Activated CD4-positive, alpha-beta T cell treated with anti-CD3 and anti-CD28 coated beads for 36 hours (primary cell): ENCODE data around the gene RABGGTA. TPM values are rescaled to one million over a fixed set of nuclear protein-coding genes. Genes with fewer than 3 reads are reported as not detected.

Source experiments
- ATAC-seq: fragments of 200-7000 bp; cut with Tn5 transposase; one replicate; pipeline ENCODE4 v1.10.0; 2021; ENCODE audit warnings: mild to moderate bottlenecking, moderate library complexity
- CTCF ChIA-PET: fragments of 350-600 bp; sonication (Branson Sonifier 250); formaldehyde crosslinking; loops from one replicate; lab custom pipeline; 2021; ENCODE audit warnings: antibody characterized with exemption; lab: Charles Lee
- POLR2A ChIA-PET: fragments of 350-600 bp; sonication (Branson Sonifier 250); formaldehyde crosslinking; loops from one replicate; lab custom pipeline; 2021; ENCODE audit warnings: antibody characterized with exemption, inconsistent platforms; lab: Charles Lee
- DNase-seq: peaks from one replicate; pipeline ENCODE4 v3.0.0-alpha.2; 2020
- H3K27ac Mint-ChIP-seq: one replicate; pipeline ENCODE4 v1.8.0; 2021; ENCODE audit warnings: mixed read lengths
- H3K27me3 Mint-ChIP-seq: one replicate; pipeline ENCODE4 v1.8.0; 2021; ENCODE audit warnings: mixed read lengths
- H3K36me3 Mint-ChIP-seq: one replicate; pipeline ENCODE4 v1.8.0; 2021; ENCODE audit warnings: low read depth, mixed read lengths
- H3K4me1 Mint-ChIP-seq: one replicate; pipeline ENCODE4 v1.8.0; 2021; ENCODE audit warnings: mixed read lengths
- H3K4me3 Mint-ChIP-seq: one replicate; pipeline ENCODE4 v1.8.0; 2021; ENCODE audit warnings: mild to moderate bottlenecking, moderate library complexity, mixed read lengths
- H3K9me3 Mint-ChIP-seq: one replicate; pipeline ENCODE4 v1.8.0; 2021; ENCODE audit warnings: low read depth, mixed read lengths
- intact Hi-C, 2 experiments: fragments of 100-400 bp; cut with DNase I in 1 of 2; cut with micrococcal nuclease in 1 of 2; formaldehyde crosslinking; loops; one replicate each; pipeline versions ENCODE4 v1.14.2 to v1.15.1; 2022 to 2024; cut with DNase I, micrococcal nuclease
- total RNA-seq, 2 experiments: library from RNA; stranded (reverse); gene quantifications; one replicate each; pipeline ENCODE4 v1.2.3, GENCODE V29; 2021

The RABGGTA gene
- total RNA-seq, 2 experiments from 2014 or later: 52.1 to 56.0 TPM

DNA sequence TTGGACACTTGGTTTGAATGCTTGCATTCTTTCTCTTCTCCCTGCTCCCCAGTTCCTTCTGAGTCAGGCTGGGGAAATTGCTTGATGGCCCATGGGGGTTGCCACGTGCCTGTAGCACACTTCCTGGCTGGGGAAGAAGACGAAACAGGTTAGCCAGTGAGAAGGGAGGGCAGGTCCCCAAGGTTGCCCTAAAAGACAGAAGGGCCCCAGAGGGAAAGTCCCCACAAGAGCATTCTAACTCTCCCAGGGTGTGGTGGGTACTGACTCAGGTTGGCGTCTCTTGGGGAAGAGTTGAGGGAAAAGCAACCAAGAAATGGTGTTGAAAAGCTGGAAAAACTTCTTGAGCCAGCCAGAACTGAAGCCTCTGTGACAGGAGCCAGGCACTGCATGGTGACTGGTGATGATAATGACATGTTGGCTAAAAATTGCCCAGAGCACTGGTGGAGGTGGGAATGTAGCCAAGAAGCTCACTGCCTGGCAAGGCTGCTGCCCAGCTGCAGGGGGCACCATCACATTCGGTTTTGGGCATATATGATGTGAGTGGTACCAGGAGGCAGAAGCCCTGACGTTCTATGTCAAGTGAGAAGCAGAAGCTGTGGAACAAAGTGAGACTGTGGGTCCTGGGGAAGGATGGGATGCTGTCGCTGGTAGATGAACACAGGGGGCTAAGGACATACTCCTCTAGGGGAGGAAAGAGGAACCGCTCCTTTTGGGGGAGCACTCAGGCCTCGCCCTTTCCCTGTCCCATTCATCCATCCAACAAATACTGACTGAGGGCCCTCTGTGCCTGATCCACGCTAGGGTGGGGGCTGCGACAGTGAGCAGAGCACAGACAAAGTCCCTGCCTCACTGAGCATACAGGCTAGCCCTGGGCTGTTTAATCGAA, 8.1 kb upstream of the RABGGTA start:
- intact Hi-C loops: loop anchor here (1.0 to 10.0 kb wide), 5 partner anchors 10 to 725 kb away; partner anchors contain the start of genes THTPA (in 1 of the 2) and ZFHX2 (in 1 of the 2)
- ChIA-PET CTCF (interaction anchor here (0.6 to 4.5 kb wide), 10 partner anchors 10 to 51 kb away, joined by 3 to 32 read pairs (median 6); partner anchors contain the start of genes CIDEB, LTB4R2 and TINF2), POLR2A (interaction anchor here (1.0 to 1.3 kb wide), 2 partner anchors 8 to 10 kb away, joined by 3 to 4 read pairs; partner anchors contain the start of gene RABGGTA)
- DNase-seq (peak; percentile 80), ATAC-seq (peak; percentile 90)
- Mint-ChIP-seq H3K4me3 (peak overlapping the region; percentile 34), H3K27me3 (no peaks in the 10 kb centered on the region), H3K36me3 (peaks cover 6% of the 10 kb centered on the region), H3K4me1 (peaks cover 52% of the 10 kb centered on the region), H3K9me3 (peaks cover 4% of the 10 kb centered on the region), H3K27ac (peak overlapping the region; percentile 89)

DNA sequence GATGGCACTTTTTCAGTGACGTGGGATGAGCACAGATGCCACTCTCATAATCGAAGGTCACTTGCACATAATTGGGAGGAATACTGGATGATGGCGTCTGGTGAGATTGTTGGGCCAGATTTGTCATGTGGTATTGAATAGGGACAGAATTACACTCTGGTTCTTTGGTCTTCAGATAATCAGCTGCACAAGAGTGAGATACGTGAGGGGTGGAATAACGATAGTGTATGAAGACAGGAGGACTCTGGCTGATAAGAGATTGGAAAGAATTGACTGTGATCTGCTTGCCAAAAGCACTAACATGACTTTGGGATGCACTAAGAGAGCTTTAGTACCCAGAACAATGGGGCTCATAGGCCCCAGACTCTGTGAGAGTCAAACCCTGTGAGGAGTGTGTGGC, 7.0 kb upstream of the RABGGTA start:
- H3K9me3 Mint-ChIP-seq: peaks cover 4% of the 10 kb centered on the region
- H3K27ac Mint-ChIP-seq: peak overlapping the region; percentile 89
- no peak for DNase-seq
- H3K4me1 Mint-ChIP-seq: peaks cover 63% of the 10 kb centered on the region
- ATAC-seq: no peak
- CTCF ChIA-PET: interaction anchor here (0.6 to 4.5 kb wide), 5 partner anchors 19 to 131 kb away, joined by 3 to 32 read pairs (median 22); partner anchors contain the start of genes CIDEB, LTB4R2, RNF31 and TINF2
- intact Hi-C loops: loop anchor here in 1 of 2 experiments (10.0 kb wide), 2 partner anchors 396 to 724 kb away; partner anchors contain the start of genes THTPA and ZFHX2
- peaks cover 6% of the 10 kb centered on the region for H3K36me3 Mint-ChIP-seq
- no peaks in the 10 kb centered on the region for H3K27me3 Mint-ChIP-seq
- no peak overlapping the region for H3K4me3 Mint-ChIP-seq
- POLR2A ChIA-PET: interaction anchor here (0.7 to 1.3 kb wide), 3 partner anchors 8 to 36 kb away, joined by 3 to 4 read pairs (median 4); partner anchors contain the start of gene TINF2

DNA sequence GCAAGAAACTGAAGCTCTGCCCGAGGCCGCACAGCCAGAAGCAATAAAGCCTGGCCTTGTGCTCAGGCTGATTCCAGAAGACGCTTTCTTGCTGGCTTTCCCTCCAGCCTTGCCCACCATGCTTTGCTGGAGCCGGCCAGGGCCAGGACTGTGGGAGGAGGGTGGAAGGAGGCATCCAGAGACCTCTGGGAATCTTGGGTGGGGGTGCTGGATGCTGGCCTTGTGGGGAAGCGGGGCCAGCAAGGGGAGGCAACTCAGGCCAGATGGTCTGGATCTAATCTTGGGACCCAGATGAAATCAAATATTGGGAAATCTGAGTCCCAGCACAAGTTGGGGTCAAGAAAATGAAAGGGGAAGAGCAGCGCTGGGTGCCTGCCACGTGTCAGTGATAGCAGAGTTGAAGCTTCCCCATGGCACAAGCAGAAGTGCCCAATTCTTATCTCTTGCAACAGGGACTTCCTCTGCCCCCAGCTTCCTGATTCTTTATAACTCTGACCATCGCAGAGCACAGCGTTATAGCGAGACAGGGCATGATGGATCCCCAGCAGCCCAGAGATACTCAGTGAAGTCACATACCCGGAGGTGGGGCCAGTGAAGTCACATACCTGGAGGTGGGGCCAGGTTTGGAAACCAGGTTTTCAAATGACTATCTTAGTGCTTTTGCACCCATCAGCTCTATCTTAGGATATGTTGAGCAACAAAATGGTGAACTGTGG, 6.4 kb upstream of the RABGGTA start:
- Mint-ChIP-seq H3K36me3 (peaks cover 7% of the 10 kb centered on the region), H3K27me3 (no peaks in the 10 kb centered on the region), H3K9me3 (peaks cover 4% of the 10 kb centered on the region), H3K4me1 (peaks cover 69% of the 10 kb centered on the region), H3K4me3 (no peak overlapping the region), H3K27ac (peak overlapping the region; percentile 89)
- DNase-seq: peak; percentile 69
- ATAC-seq: peak; percentile 18
- intact Hi-C loops: loop anchor here in 1 of 2 experiments (10.0 kb wide), 2 partner anchors 397 to 723 kb away; partner anchors contain the start of genes THTPA and ZFHX2
- CTCF ChIA-PET: interaction anchor here (0.6 to 4.5 kb wide), 5 partner anchors 20 to 130 kb away, joined by 3 to 32 read pairs (median 22); partner anchors contain the start of genes CIDEB, LTB4R2, RNF31 and TINF2
- POLR2A ChIA-PET: interaction anchor here (0.7 to 1.3 kb wide), 2 partner anchors 13 to 36 kb away, joined by 3 to 4 read pairs; partner anchors contain the start of gene TINF2

DNA sequence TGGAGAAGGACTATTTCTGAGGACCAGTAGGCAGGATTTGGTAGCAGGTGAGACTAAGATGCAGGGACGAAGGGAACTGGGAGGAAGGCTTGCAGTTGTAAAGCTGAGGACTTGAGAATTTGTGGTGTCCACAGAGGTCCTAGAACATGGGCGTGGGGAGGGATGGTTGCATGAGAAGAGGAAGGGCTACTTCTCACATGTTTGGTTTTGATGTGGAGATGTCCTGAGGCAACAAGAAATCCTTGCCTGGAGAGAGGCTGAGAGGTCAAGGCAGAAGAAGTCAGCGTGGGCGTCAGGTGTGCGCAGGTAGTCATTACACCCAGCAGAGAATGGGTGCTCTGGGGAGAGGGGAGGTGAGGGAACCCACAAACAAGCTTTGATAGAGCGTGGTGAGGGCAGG, 5.7 kb upstream of the RABGGTA start:
- Mint-ChIP-seq H3K4me3 (no peak overlapping the region), H3K27ac (peak overlapping the region; percentile 22), H3K36me3 (peaks cover 7% of the 10 kb centered on the region), H3K9me3 (peaks cover 4% of the 10 kb centered on the region), H3K27me3 (no peaks in the 10 kb centered on the region), H3K4me1 (peaks cover 76% of the 10 kb centered on the region)
- ChIA-PET POLR2A (no interaction called here), CTCF (interaction anchor here (1.2 to 4.5 kb wide), 3 partner anchors 20 to 31 kb away, joined by 5 to 32 read pairs (median 31); partner anchors contain the start of genes CIDEB and LTB4R2)
- ATAC-seq (no peak), DNase-seq (no peak)
- intact Hi-C loops: loop anchor here in 1 of 2 experiments (10.0 kb wide), 2 partner anchors 398 to 722 kb away; partner anchors contain the start of genes THTPA and ZFHX2

DNA sequence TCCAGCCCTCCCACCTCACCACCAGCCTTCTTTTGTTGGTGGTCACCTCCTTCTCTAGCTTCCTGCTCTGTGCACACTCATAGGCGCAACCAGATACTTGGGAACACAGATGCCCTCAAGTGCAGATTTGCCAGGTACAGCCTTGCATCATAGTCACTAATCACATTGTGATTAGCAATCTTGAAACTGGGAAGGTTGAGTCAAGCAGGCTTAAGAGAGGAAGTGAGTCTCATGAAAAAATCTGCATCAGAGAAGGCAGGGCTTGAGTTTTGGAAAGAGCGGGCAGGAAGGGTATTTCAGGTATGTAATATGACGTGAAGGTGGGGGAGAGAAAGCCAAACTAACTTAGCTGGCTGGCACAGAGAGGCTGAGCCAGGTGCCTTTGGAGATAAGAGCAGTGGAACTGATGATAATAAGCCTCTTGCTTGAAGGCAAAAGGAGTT, 2.7 kb upstream of the RABGGTA start:
- Mint-ChIP-seq H3K4me3 (peak overlapping the region; percentile 56), H3K27me3 (no peaks in the 10 kb centered on the region), H3K36me3 (peaks cover 14% of the 10 kb centered on the region), H3K4me1 (peaks cover 73% of the 10 kb centered on the region), H3K9me3 (peaks cover 4% of the 10 kb centered on the region), H3K27ac (peak overlapping the region; percentile 97)
- ChIA-PET CTCF (interaction anchor here (0.5 to 6.5 kb wide), 13 partner anchors 9 to 157 kb away, joined by 3 to 36 read pairs (median 5); partner anchors contain the start of genes IRF9, NOP9 and TINF2), POLR2A (interaction anchor here (0.9 to 1.3 kb wide), 4 partner anchors 16 to 112 kb away, joined by 4 to 6 read pairs (median 4); partner anchors contain the start of genes GMPR2 and TINF2)
- peak; percentile 69 for ATAC-seq
- DNase-seq: peak; percentile 74
- intact Hi-C loops: loop anchor here (1.0 to 10.0 kb wide), 6 partner anchors 15 to 719 kb away; partner anchors contain the start of genes CARMIL3 (in 1 of the 2), GMPR2 (in 1 of the 2), NEDD8 (in 1 of the 2) and THTPA (in 1 of the 2)

DNA sequence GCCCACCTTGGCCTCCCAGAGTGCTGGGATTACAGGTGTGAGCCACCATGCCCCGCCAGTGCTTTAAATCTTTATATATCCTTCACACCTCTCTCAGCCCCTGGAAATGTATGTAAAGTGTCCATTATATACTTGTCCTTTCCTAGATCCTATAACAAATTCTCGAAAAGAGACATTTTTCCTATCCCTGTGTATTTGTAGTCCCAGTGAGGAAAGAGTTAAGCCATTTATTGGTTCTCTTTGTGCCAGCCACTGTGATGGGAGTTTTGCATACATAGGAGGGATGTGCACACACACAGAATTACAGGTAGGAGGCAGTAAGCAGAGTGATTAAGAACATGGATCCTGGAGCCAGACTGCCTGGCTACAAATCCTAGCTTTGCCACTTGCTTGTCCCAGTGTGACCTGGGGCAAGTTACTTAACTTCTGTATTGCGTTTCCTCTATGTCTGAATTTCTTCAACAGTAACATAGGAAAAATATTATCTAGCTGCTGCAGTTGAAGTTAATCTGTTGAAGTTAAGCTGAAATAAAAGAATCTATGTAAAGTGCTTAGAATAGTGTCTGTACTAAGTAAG, 2.1 kb upstream of the RABGGTA start:
- H3K4me3 Mint-ChIP-seq: peak overlapping the region; percentile 56
- no peak for DNase-seq
- H3K27me3 Mint-ChIP-seq: no peaks in the 10 kb centered on the region
- POLR2A ChIA-PET: interaction anchor here (1.2 to 1.3 kb wide), 3 partner anchors 16 to 112 kb away, joined by 4 to 6 read pairs (median 5); partner anchors contain the start of gene GMPR2
- H3K27ac Mint-ChIP-seq: peak overlapping the region; percentile 97
- peaks cover 4% of the 10 kb centered on the region for H3K9me3 Mint-ChIP-seq
- no peak for ATAC-seq
- H3K36me3 Mint-ChIP-seq: peaks cover 17% of the 10 kb centered on the region
- H3K4me1 Mint-ChIP-seq: peaks cover 67% of the 10 kb centered on the region
- intact Hi-C loops: loop anchor here (5.0 to 10.0 kb wide), 4 partner anchors 41 to 719 kb away; partner anchors contain the start of genes CARMIL3 (in 1 of the 2), GMPR2 (in 1 of the 2), NEDD8 (in 1 of the 2) and THTPA (in 1 of the 2)
- CTCF ChIA-PET: interaction anchor here (0.5 to 6.5 kb wide), 12 partner anchors 10 to 158 kb away, joined by 3 to 36 read pairs (median 6); partner anchors contain the start of genes IRF9 and TINF2

DNA sequence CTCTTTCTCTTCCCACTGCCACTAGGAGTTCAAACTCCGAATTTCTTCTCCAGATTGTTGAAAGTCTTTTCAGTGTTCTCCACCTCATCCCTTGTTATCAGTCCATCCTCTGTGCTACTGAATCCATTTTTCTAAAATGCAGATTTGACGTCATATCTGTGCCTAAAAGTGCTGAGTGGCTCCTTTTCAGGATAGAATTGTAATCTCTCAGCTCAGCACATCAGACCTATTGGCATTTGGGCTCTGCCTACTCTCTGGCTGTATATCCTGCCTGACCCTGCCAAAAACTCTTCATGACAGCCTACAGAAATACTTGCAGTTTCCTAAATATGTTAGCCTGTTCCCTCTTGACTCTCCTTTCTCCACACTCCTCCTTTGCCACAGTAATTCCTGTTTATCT, 1.1 kb upstream of the RABGGTA start:
- peaks cover 57% of the 10 kb centered on the region for H3K4me1 Mint-ChIP-seq
- CTCF ChIA-PET: interaction anchor here (0.5 to 6.5 kb wide), 12 partner anchors 19 to 207 kb away, joined by 3 to 36 read pairs (median 6); partner anchors contain the start of genes CIDEB, DHRS1, MDP1 and NOP9

DNA sequence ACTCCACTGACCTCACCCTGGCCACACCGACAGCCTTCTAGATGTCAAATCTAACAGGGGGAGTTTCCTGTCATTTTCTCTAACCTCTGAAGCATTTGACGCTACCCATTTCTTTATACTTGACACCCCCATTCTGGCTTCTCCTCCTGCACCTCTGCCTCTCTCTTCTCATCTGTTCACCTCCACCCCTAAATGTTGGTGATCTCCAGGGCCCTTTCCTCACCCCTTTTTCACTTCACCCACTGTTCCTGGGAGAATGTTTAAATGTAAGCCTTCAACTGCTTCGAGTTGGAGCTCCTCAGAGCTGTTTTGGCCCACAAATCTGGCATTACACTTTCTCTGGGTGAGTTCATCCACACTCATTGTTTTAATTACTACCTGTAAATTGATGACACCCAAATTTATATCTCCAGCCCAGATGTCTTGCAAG, 452 bp upstream of the RABGGTA start:
- no peak for ATAC-seq
- no peak for DNase-seq
- Mint-ChIP-seq H3K4me3 (peak overlapping the region; percentile 83), H3K27ac (peak overlapping the region; percentile 97), H3K27me3 (no peaks in the 10 kb centered on the region), H3K4me1 (peaks cover 51% of the 10 kb centered on the region), H3K36me3 (peaks cover 21% of the 10 kb centered on the region), H3K9me3 (no peaks in the 10 kb centered on the region)
- ChIA-PET CTCF (interaction anchor here (0.7 to 6.5 kb wide), 15 partner anchors 11 to 206 kb away, joined by 3 to 36 read pairs (median 8); partner anchors contain the start of genes CIDEB, DHRS1, MDP1 and NOP9), POLR2A (interaction anchor here (0.7 to 1.7 kb wide), 11 partner anchors 8 to 1682 kb away, joined by 3 to 12 read pairs (median 5); partner anchors contain the start of genes CIDEB, DCAF11, LTB4R and NRL)
- intact Hi-C loops: loop anchor here (1.0 to 10.0 kb wide), 17 partner anchors 25 to 717 kb away; partner anchors contain the start of genes CHMP4A (in 2 of the 2), GMPR2 (in 2 of the 2), NEDD8 (in 2 of the 2) and TINF2 (in 2 of the 2)

More for the DNA sequence above, 1.1 kb upstream of the RABGGTA start:
- intact Hi-C loops: loop anchor here (5.0 to 10.0 kb wide), 4 partner anchors 40 to 718 kb away; partner anchors contain the start of genes CARMIL3 (in 1 of the 2), GMPR2 (in 1 of the 2), NEDD8 (in 1 of the 2) and THTPA (in 1 of the 2)
- Mint-ChIP-seq H3K27ac (peak overlapping the region; percentile 97), H3K9me3 (no peaks in the 10 kb centered on the region), H3K27me3 (no peaks in the 10 kb centered on the region), H3K36me3 (peaks cover 15% of the 10 kb centered on the region), H3K4me3 (peak overlapping the region; percentile 83)
- ATAC-seq: no peak
- POLR2A ChIA-PET: interaction anchor here (0.7 to 0.8 kb wide), 2 partner anchors 30 to 1682 kb away, joined by 3 to 5 read pairs; partner anchors contain the start of gene TINF2
- DNase-seq: no peak
